Adrenal gland (tissue), 12 donors: ENCODE data around the gene FARP2. TPM values are rescaled to one million over a fixed set of nuclear protein-coding genes. Genes with fewer than 3 reads are reported as not detected.

Experiments used
- DNase-seq, 7 donors: peaks; one replicate each; pipeline ENCODE4 v3.0.0-alpha.2; 2019 to 2020
- H3K27ac ChIP-seq, 5 donors: fragments of 200-600 bp; sonication (generic) in 4 of 5; 1 replicate in 3 of 5; 2 replicates in 2 of 5; pipeline versions ENCODE4 v1.5.1 to v1.8.0; 2016 to 2020; ENCODE audit warnings: mild to moderate bottlenecking in 1 of 5
- H3K27me3 ChIP-seq: fragments of 200-600 bp; 2 replicates; pipeline ENCODE4 v1.8.0; 2021
- H3K36me3 ChIP-seq, 2 donors: fragments of 200-600 bp; replicated peaks in 1 of 2; 1 replicate in 1 of 2; 2 replicates in 1 of 2; pipeline versions ENCODE4 v1.5.1 to v1.8.0; 2018 to 2022
- H3K4me1 ChIP-seq, 2 donors: fragments of 200-600 bp; replicated peaks in 1 of 2; 1 replicate in 1 of 2; 2 replicates in 1 of 2; pipeline versions ENCODE4 v1.5.1 to v1.8.0; 2018 to 2021
- H3K4me3 ChIP-seq, 4 donors: fragments of 200-600 bp; sonication (generic) in 3 of 4; one replicate each; pipeline ENCODE4 v1.5.1; 2016 to 2018
- H3K9me3 ChIP-seq, 3 donors: fragments of 200-600 bp; sonication (generic) in 1 of 3; replicated peaks in 1 of 3; 1 replicate in 2 of 3; 2 replicates in 1 of 3; pipeline versions ENCODE4 v1.5.1 to v1.8.0; 2016 to 2021
- CTCF ChIP-seq, 6 experiments: fragments of 450-650 bp in 4 of 6; fragments of 200-600 bp in 2 of 6; sonication (generic) in 1 of 6; IDR thresholded peaks; 1 replicate in 5 of 6; 2 replicates in 1 of 6; pipeline versions ENCODE4 v1.5.1 to v1.8.0; 2016 to 2021; ENCODE audit warnings: antibody characterized with exemption in 6 of 6, mild to moderate bottlenecking in 2 of 6, moderate library complexity in 1 of 6
- POLR2A ChIP-seq, 2 donors: fragments of 450-650 bp; IDR thresholded peaks; one replicate each; pipeline ENCODE4 v1.6.1; 2017; ENCODE audit warnings: antibody characterized with exemption in 2 of 2, mild to moderate bottlenecking in 2 of 2, moderate library complexity in 1 of 2
- WGBS, 4 donors: extraction: QIAGEN DNeasy Blood & Tissue Kit in 2 of 4; methylation state at CpG; one replicate each; pipeline versions ENCODE4 v1.1.5 to v1.1.7; 2013 to 2017; 5-methylcytosine and 5-hydroxymethylcytosine counted together
- intact Hi-C, 2 donors: fragments of 100-400 bp; cut with DNase I; formaldehyde crosslinking; loops; one replicate each; pipeline versions ENCODE4 v1.14.1 to v1.15.0; 2022 to 2023
- polyA plus RNA-seq, 3 donors: library from polyadenylated mRNA; stranded (reverse); fragments of 200-250 nt in 2 of 3; fragments of 350-450 nt in 1 of 3; fragmentation: Illumina TruSeq in 1 of 3; extraction: RNeasy Lipid Tissue Mini Kit (QIAGEN cat#74804) in 1 of 3; gene quantifications; one replicate each; pipeline ENCODE4 v1.2.3, GENCODE V29; 2013 to 2014
- total RNA-seq, 9 donors: library from RNA; depleted of rRNA in 4 of 9; stranded (reverse); fragments of >200 nt in 4 of 9; fragments of 120-200 nt in 1 of 9; fragmentation: NEBNext Ultra II Directional in 1 of 9; extraction: Animal tissue kit (Norgen Biotek cat#: 25700) in 1 of 9; gene quantifications; one replicate each; pipeline versions ENCODE4 v1.1.0 to v1.2.4, GENCODE V29; 2013 to 2023
- donor health status: healthy with polysubstance abuse.
- donor health status: Bipolar disorder and iron deficiency.
- donor health status: DM: yes; HTN: yes; CAD: no.
- donor health status: DM: no; HTN: no; CAD: no.
- donor health status: DM: no; HTN: no; CAD: no.
- donor health status: DM: yes; HTN: yes; CAD: no.

FARP2 gene
- total and polyA plus RNA-seq, 12 donors: 17.3 to 66.8 (median 37.8) TPM

GRCh38 chr2:241478166-241478565 lies 122.1 kb downstream of the FARP2 start:
- TF ChIP-seq CTCF (IDR thresholded peaks at IDR 0.05): no peak
- no peak for TF ChIP-seq POLR2A (IDR thresholded peaks at IDR 0.05)
- 85 to 97% (median 93%) methylated on average over 5 to 8 of the region's 8 CpGs for WGBS, 4 donors
- intact Hi-C loops: no loop called here

GRCh38 chr2:241479026-241479898 lies 123.2 kb downstream of the FARP2 start:
- WGBS, 4 donors: 59 to 78% (median 65%) methylated on average over 12 to 18 of the region's 18 CpGs
- Histone ChIP-seq H3K27me3 (no peaks in the 10 kb centered on the region), H3K9me3 (no peaks in the 10 kb centered on the region), H3K4me3 (no peak overlapping the region), H3K36me3 (no peaks in the 10 kb centered on the region), H3K27ac (peak overlapping the region in 2 of 5 donors; percentile 44 to 62), H3K4me1 (peaks cover 0 to 7% of the 10 kb centered on the region in 2 donors)
- peak in 6 of 7 donors; percentile 49 to 74 (median 67) for DNase-seq
- TF ChIP-seq POLR2A (IDR thresholded peaks at IDR 0.05) (no peak), CTCF (IDR thresholded peaks at IDR 0.05) (no peak)
- intact Hi-C loops: no loop called here

More at GRCh38 chr2:241478166-241478565, 122.1 kb downstream of the FARP2 start:
- Histone ChIP-seq H3K36me3 (no peaks in the 10 kb centered on the region), H3K27me3 (no peaks in the 10 kb centered on the region), H3K9me3 (no peaks in the 10 kb centered on the region), H3K4me1 (peaks cover 0 to 7% of the 10 kb centered on the region in 2 donors), H3K27ac (no peak overlapping the region), H3K4me3 (no peak overlapping the region)
- no peak for DNase-seq

DNA sequence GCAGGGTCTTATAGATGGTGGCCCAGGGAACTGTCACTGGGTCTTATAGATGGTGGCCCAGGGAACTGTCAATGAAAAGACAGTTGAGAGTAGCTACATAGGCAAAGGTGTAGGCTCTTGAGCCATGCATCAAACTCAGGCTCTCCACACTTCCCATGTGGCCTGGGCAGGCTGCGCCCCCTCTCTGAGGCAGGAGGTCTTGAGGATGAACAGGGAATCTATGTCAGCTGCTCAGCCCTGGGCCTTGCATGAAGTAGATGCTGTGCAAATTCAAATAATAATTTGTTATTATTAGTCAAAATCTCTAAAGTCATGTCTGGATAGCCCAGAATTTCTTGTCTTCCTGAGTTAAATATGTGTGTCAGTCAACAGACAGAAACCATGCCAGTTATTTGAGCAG lies 125.6 kb downstream of the FARP2 start:
- peaks cover 0 to 7% of the 10 kb centered on the region in 2 donors for H3K4me1 ChIP-seq
- H3K36me3 ChIP-seq: no peaks in the 10 kb centered on the region
- no peak for TF ChIP-seq POLR2A (IDR thresholded peaks at IDR 0.05)
- H3K4me3 ChIP-seq: no peak overlapping the region
- intact Hi-C loops: no loop called here
- WGBS, 4 donors: 96 to 100% (median 100%) methylated on average over 1 of the region's 1 CpG; no CpG with 5 or more reads in 1 of the 4 donors
- H3K27ac ChIP-seq: no peak overlapping the region
- no peak for DNase-seq
- H3K9me3 ChIP-seq: no peaks in the 10 kb centered on the region
- no peaks in the 10 kb centered on the region for H3K27me3 ChIP-seq

GRCh38 chr2:241482126-241482955 lies 126.3 kb downstream of the FARP2 start:
- Histone ChIP-seq H3K4me3 (no peak overlapping the region), H3K4me1 (peaks cover 0 to 7% of the 10 kb centered on the region in 2 donors), H3K36me3 (no peaks in the 10 kb centered on the region), H3K27ac (no peak overlapping the region), H3K27me3 (no peaks in the 10 kb centered on the region), H3K9me3 (no peaks in the 10 kb centered on the region)
- TF ChIP-seq CTCF (IDR thresholded peaks at IDR 0.05) (no peak), POLR2A (IDR thresholded peaks at IDR 0.05) (no peak)
- 86 to 91% (median 89%) methylated on average over 15 to 20 of the region's 20 CpGs for WGBS, 4 donors
- no peak for DNase-seq
- intact Hi-C loops: no loop called here
